ENCODE results near the gene TMEFF2. TPM values are rescaled to one million over a fixed set of nuclear protein-coding genes. Genes with fewer than 3 reads are reported as not detected.

TMEFF2 gene
- total and polyA plus RNA-seq, 2 of the 4 experiments (the other 2 are of a cell fraction): 1.3 to 3.0 TPM

DNA sequence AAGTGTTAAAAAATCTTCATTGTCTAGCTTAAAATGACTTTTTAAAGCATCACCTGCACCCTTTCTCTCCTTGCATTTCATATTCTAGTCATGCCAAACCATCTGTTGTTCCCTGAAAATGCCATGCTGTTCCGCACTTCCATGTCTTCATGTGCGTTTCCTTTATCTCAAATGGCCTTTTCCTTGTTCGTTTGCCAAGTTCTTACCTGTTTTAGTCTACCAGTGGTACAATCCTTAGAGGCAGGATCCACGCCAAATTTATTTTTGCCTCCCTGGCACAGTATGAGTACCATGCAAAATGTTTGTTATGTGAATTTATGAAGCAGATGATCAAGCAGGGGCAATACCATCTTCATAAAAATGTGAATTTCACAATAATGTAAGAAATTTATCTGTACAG, 37.0 kb downstream of the TMEFF2 start:
- WGBS, 2 experiments (ENCODE audit: extremely low coverage in 2 of 2, insufficient read length in 1 of 2): 95% methylated on average over 3 of the region's 4 CpGs; no CpG with 5 or more reads in 1 of the 2 experiments
- Histone ChIP-seq H3K18ac (ENCODE audit: low read depth, low read length) (no peak overlapping the region), H3K36me3 (ENCODE audit: control insufficient read depth, insufficient read depth, low read length) (no peaks in the 10 kb centered on the region), H4K5ac (ENCODE audit: low read depth, low read length) (no peak overlapping the region), H2BK15ac (ENCODE audit: low read depth, low read length) (no peak overlapping the region; the same call in 2 of the 3 replicates), H3K4me3 (ENCODE audit: insufficient read depth, low read depth, low read length) (no peak overlapping the region), H3K27me3 (ENCODE audit: control insufficient read depth, insufficient read depth, low read length) (no peaks in the 10 kb centered on the region), H3K4me2 (ENCODE audit: low read depth, low read length) (no peak overlapping the region), H2BK120ac (ENCODE audit: low read depth, low read length) (no peak overlapping the region), H2AFZ (replicated peaks; ENCODE audit: low read length, poor library complexity) (no peak overlapping the region), H4K91ac (ENCODE audit: insufficient read depth, low read depth, low read length) (no peak overlapping the region), H3K27ac (ENCODE audit: insufficient read depth, low read length) (no peak overlapping the region), H2AK5ac (ENCODE audit: low read depth, low read length) (no peak overlapping the region), H3K9me1 (ENCODE audit: insufficient read depth, low read length) (no peaks in the 10 kb centered on the region), H3K23ac (ENCODE audit: low read depth, low read length) (no peak overlapping the region), H3K79me1 (ENCODE audit: low read depth in 1 of 2, low read length in 2 of 2) (no peaks in the 10 kb centered on the region), H4K20me1 (ENCODE audit: insufficient read depth, low read length) (no peaks in the 10 kb centered on the region), H3K4me1 (ENCODE audit: control insufficient read depth, insufficient read depth, low read length) (no peaks in the 10 kb centered on the region), H2BK20ac (ENCODE audit: low read depth, low read length) (no peak overlapping the region), H3K9ac (ENCODE audit: low read depth, low read length) (no peak overlapping the region), H3K9me3 (ENCODE audit: control insufficient read depth, insufficient read depth, low read length) (no peaks in the 10 kb centered on the region), H3K14ac (replicated peaks; ENCODE audit: low read depth, low read length) (no peak overlapping the region), H2BK5ac (ENCODE audit: low read depth, low read length, poor library complexity, severe bottlenecking) (no peak overlapping the region), H3K56ac (ENCODE audit: extremely low read depth, insufficient read depth, low read length) (no peak overlapping the region), H2AK9ac (replicated peaks; ENCODE audit: low read depth, low read length, poor library complexity) (no peak overlapping the region), H4K8ac (ENCODE audit: low read depth in 2 of 2, low read length in 2 of 2) (no peak overlapping the region), H3K4ac (ENCODE audit: low read depth, low read length) (no peak overlapping the region)
- no TSS peak for BruUV-seq (replicated peaks)
- in situ Hi-C loops (cut with MboI; ENCODE audit: low sequenced_read_pairs) (loop anchor here (5.0 kb wide), 1 partner anchor 590 kb away; no protein-coding TSS in a partner anchor), intact Hi-C loops (cut with micrococcal nuclease) (no loop called here), dilution Hi-C loops (cut with HindIII; ENCODE audit: low sequenced_read_pairs, unreplicated experiment) (no loop called here)
- ChIA-PET POLR2A (ENCODE audit: unreplicated experiment) (no interaction called here), CTCF (interaction anchor here (0.7 kb wide), 1 partner anchor 346 kb away, joined by 3 read pairs; no protein-coding TSS in a partner anchor)
- TF ChIP-seq MXI1 (IDR thresholded peaks at IDR 0.05; ENCODE audit: borderline replicate concordance, low read depth, low read length) (no peak), RAD21 (IDR thresholded peaks at IDR 0.05; ENCODE audit: low read length) (no peak), USF2 (IDR thresholded peaks at IDR 0.05; ENCODE audit: low read depth, low read length) (no peak), MAFK (IDR thresholded peaks at IDR 0.05; ENCODE audit: low read depth, low read length) (no peak), ELK1 (IDR thresholded peaks at IDR 0.05; ENCODE audit: borderline replicate concordance, low read depth, low read length) (no peak), MAZ (IDR thresholded peaks at IDR 0.05; ENCODE audit: borderline replicate concordance, low read depth, low read length) (no peak), NFE2L2 (IDR thresholded peaks at IDR 0.05; ENCODE audit: low read depth, low read length) (no peak), RFX5 (IDR thresholded peaks at IDR 0.05; ENCODE audit: low read depth, low read length) (no peak), SMC3 (IDR thresholded peaks at IDR 0.05; ENCODE audit: low read depth, low read length) (no peak), POLR2A (IDR thresholded peaks at IDR 0.05; ENCODE audit: low read depth, low read length) (no peak), BHLHE40 (IDR thresholded peaks at IDR 0.05; ENCODE audit: low read depth, low read length) (no peak), FOS (IDR thresholded peaks at IDR 0.05; ENCODE audit: low read depth, low read length) (no peak), CHD1 (IDR thresholded peaks at IDR 0.05; ENCODE audit: low read depth, low read length) (no peak), CEBPB (IDR thresholded peaks at IDR 0.05; ENCODE audit: low read depth, low read length) (no peak), RCOR1 (IDR thresholded peaks at IDR 0.05; ENCODE audit: insufficient replicate concordance, low read length) (no peak)
- TF ChIP-seq, protein P1, sequence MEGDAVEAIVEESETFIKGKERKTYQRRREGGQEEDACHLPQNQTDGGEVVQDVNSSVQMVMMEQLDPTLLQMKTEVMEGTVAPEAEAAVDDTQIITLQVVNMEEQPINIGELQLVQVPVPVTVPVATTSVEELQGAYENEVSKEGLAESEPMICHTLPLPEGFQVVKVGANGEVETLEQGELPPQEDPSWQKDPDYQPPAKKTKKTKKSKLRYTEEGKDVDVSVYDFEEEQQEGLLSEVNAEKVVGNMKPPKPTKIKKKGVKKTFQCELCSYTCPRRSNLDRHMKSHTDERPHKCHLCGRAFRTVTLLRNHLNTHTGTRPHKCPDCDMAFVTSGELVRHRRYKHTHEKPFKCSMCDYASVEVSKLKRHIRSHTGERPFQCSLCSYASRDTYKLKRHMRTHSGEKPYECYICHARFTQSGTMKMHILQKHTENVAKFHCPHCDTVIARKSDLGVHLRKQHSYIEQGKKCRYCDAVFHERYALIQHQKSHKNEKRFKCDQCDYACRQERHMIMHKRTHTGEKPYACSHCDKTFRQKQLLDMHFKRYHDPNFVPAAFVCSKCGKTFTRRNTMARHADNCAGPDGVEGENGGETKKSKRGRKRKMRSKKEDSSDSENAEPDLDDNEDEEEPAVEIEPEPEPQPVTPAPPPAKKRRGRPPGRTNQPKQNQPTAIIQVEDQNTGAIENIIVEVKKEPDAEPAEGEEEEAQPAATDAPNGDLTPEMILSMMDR (conservative IDR thresholded peaks at IDR 0.05; ENCODE audit: low read depth, low read length): no peak
- no peak for ATAC-seq (ENCODE audit: low read depth)
- no peak for DNase-seq

All from IMR-90 (cell line).